NCI-H1417 (cell line): ENCODE measurements around the gene PHLDA1.

Source experiments
- DNase-seq, 3 experiments: peaks; one replicate each; lab custom pipeline; 2025; lab: John Stamatoyannopoulos, UW

The PHLDA1 gene

GRCh38 chr12:76037130-76038103 lies 5.8 kb upstream of the PHLDA1 start:
- DNase-seq, result peak; percentile 58 to 90 (median 80)

DNA sequence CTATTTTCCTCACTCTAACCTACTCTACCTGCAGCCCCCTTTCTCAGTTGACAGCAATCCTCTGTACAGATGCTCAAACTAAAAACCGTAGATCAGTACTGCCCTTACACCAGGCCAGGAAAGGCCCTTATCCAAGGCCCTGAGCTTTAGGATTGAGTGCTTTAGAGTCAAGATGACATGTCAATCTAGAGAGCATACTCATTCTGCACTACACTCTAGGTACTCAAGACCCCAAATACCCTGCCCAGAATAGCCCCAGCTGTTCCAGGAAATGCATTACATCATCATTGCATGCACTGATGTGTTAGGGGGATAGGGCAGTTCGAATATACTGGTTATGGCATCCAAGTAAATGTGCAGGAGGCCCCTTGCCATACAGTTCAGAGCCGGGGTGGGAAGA lies 3.5 kb upstream of the PHLDA1 start:
- no peak for DNase-seq

DNA sequence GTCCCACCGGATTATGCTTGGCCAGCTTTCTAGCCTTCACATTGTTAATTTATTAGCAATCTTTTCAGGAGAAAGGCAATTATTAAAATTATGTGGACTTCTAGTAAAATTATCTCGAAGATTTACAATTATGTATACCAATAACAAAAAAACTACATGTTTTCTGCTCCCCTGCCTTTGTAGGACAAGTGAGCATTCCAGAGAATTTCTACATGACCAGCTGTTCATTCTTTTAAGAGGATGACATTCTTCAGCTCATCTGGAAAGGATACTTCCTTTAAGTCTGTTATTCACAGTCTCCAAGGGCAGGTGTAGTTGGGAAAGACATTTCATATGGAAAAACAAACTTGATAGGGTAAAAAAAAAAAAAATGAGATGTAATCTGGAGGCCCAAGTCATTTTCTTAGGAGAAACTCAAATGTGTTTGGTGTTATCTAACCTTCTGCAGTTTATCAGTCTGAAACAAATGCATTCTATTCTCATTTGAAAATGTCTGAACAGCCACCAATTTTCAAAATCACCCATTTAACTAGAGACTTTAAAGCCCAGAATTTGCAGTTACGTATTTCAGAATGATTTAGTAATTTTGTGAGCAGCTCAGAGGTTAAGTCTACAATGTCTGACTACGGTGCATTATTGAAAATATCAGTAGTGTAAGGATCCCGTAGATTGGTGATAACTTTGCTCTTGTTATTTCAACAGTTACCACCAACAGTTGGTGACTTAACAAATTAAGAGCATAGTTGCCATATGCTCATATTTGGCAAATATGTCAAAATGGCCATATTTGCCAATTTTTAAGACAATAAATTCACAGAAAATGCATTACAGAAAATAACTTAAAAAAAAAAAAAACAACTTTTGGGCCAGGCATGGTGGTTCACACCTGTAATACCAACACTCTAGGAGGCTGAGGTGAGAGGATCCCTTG lies 1.8 kb upstream of the PHLDA1 start:
- no peak for DNase-seq

- no peak for DNase-seq
Measured at GRCh38 chr12:76032043-76032981, 736 bp upstream of the PHLDA1 start.

DNA sequence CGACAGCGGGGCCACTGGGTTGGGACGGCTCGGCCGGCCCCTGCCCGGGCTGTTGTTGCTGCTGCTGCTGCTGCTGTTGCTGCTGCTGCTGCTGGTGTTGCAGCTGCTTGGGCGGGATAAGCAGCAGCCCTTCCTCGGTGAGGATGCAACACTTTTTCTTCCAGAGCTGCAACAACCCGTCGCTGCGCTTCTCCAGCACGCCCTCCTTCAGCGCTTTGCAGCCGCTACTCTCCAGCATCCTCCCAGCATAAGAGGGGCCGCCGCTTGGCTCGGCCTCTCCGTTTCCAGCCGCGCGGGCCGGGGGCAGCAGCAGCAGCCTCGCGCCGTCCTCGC lies 529 bp downstream of the PHLDA1 start:
- DNase-seq, result no peak

DNA sequence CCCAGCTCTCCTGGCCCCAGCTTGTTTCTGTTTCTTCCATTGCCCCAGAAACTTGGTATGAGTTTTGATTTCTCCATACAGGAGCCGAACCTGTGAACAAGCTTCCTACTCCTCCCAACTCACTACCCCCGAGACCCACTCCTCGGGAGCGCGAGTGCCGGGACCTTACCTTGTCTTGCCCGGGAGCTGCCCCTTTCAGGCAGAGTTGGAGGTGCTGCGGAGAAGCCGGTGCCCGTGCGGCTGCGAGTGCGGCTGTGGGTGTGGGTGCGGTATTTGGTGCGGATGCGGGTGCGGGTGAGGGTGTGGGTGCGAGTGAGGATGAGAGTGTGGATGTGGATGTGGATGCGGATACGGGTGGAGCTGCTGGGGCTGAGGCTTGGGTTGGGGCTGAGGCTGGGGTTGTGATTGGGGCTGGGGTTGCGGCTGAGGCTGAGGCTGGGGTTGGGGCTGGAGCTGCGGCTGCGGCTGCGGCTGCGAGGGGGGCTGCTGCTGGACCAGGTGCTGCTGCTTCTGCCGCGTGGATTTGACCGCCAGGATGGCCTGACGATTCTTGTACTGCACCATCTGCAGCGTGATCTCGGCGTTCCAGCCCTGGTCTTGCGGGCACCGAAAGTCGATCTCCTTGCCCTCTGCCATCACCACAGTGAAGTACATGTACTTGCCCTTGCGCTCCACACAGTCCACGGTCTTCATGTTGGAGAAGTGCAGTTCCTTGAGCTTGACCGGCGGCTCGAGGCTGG lies 1.1 kb downstream of the PHLDA1 start:
- DNase-seq, result peak in 2 of 3 experiments; percentile 76 to 84

DNA sequence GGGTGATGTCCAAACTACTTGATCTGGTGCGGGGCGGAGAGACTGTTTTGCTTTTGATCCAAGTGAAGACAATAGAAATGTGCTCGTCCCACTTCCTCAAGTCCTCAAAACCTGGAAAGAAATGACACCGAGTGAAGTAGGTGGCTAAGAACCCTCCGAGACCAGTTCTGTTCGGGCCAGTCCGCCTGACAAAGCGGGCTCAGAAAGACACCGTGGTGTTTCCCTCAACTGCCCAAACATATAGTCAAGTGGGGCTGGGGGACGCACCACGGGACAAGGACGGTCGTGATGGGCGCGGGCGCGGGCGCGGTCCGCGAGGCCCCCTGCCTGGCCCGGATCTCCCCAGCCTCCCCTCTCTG lies 1.6 kb downstream of the PHLDA1 start:
- DNase-seq, result peak in 1 of 3 experiments; percentile 45

GRCh38 chr12:76028571-76029277 lies 2.9 kb downstream of the PHLDA1 start:
- DNase-seq, result no peak

DNA sequence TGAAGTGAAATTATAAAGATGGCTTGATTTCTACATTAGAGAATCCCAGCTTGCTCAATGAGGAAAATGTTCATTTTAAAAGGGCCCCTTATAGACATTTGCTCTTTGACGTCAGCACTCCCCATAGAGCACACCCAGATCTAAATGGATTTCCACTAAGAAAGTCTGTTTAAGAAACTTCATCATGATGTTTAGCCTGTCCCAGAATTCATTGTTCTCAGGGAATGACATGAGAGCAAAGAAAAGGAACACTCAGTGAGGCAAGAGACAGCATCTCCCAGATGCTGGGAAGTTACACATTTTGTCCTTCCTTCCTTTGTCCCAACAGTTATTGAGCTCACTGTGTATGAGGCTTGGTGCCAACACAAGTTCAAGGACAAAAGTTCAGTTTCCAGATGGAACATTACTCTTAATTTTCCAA lies 4.9 kb downstream of the PHLDA1 start:
- DNase-seq, result no peak

- DNase-seq, result no peak
Measured at GRCh38 chr12:76025601-76026575, 5.7 kb downstream of the PHLDA1 start.

DNA sequence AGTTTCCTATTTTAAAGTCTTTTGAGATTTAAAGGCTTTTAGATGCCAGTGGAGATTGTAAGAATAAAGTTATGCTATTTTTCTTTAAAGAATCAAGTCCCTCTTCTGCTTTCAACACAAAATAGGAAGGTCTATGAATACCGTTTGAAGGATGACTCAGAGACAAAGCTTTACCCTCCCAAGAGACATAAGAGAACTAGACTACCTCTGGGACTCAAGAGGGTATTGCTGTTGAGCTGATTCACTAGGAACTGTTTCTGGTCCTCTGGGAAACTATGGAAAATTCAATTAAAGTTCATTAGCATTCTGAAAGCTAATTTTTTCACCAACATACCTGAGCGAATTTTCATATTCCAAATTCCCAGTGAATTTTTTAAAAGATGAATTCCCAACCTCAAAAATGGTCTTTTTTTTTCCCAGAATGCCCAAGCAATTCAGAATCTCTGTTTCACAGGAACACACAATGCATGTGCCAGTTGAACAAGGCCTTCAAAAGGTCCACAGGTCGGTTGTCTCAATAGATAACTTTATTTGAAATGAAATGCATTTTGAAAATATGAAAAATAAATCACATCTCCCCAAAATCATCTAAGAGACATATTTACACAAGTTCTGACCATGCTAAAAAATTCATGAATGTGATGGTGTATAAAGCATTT lies 6.5 kb downstream of the PHLDA1 start:
- no peak for DNase-seq

DNA sequence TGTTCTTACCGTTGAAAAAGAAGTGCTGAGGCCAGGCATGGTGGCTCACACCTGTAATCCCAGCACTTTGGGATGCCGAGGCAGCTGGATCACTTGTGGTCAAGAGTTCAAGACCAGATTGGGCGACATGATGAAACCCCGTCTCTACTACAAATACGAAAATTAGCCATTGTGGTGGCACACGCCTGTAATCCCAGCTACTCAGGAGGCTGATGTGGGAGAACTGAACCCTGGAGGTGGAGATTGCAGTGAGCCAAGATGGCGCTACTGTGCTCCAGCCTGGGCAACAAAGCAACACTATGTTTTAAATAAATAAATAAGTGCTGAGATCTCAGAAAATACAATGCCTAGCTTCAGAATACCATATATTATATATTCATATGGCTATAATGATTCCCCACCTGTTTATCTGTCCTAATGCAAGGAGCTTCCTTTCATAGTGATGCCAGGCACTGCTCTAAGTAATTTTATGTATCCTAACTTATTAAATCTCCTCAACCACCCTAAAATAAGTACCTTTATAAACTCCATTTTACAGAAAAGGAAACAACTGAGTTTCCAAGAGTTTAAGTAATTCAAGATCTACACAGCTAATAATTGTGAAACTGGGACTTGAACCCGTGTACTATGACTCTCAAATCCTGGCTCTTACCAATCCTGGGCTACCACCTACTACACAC lies 7.3 kb downstream of the PHLDA1 start:
- no peak for DNase-seq

DNA sequence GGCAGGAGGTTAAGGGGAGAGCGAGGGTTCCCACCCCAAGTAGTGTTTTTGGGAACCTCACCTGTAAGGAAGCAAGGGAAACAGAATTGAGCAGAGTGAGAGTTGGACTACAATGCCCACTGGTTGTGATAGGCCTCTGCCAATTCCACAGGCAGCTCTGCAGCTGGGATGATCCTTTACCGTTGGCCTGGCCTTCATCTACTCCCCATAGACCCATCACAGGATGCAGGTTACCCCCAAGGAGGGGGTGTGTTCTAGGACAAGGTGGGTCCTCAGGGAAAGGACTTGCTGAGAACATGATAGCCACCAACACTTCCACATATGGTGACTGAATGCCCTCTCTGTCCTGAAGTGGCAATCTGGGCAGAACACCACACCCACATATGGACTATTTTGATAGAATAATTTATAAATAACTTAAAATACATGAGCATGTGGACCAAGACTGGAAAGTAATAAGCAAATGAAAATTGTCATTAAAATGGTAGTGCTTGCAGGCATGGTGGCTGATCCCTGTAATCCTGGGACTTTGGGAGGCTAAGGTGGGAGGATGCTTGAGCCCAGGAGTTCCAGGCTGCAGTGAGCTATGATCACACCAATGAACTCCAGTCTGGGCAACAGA lies 8.4 kb downstream of the PHLDA1 start:
- no peak for DNase-seq

DNA sequence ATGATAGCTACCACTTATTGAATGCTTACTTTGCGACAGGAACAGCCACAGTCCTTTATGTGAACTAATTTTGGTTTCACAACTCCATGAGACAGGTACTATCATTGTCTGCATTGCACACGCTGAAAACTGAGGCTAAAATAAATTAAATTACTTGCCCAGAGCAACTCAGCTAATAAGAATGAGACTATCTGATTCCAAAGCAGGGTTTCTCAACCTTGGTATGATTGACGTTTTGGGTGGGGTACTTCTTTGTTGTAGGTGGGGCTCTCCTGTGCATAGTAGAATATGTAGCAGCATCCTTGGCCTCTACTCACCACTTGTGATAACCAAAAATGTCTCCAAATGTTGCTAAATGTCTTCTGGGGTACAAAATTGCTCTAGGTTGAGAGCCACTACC lies 9.1 kb downstream of the PHLDA1 start:
- no peak for DNase-seq

GRCh38 chr12:76020731-76021672 lies 10.6 kb downstream of the PHLDA1 start:
- no peak for DNase-seq

DNA sequence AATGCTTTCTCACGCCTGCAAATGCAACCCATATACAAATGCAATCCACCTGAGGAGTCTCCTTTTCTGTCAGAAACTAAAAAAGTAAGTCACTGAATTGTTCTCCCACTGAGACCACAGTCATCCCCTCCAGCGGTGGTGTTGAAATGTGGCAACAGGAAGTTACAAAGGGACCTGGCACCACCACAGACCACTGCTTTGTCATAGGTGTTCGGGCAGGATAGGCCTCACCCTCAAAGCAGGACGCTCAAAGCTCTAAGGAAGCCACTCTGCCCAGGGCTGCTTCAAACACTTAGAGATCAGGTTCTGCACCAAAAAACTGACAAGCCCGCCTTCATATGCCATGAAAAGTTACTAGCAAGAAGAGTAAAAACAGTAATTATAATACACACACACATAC lies 11.3 kb downstream of the PHLDA1 start:
- DNase-seq, result no peak
